Naive thymus-derived CD8-positive, alpha-beta T cell (primary cell): ENCODE results near the gene ZNF385D. TPM values are rescaled to one million over a fixed set of nuclear protein-coding genes. Genes with fewer than 3 reads are reported as not detected.

Source experiments
- ATAC-seq, 2 donors: fragments of 150-1000 bp; cut with Tn5 transposase in 1 of 2; sonication (Bioruptor Pico), chemical (Tn5 transposase) in 1 of 2; 1 replicate in 1 of 2; 2 replicates in 1 of 2; pipeline ENCODE4 v1.10.0; 2021; ENCODE audit warnings: mild to moderate bottlenecking in 2 of 2, moderate library complexity in 2 of 2
- POLR2A ChIA-PET: fragments of 350-600 bp; sonication (Branson Sonifier 250); formaldehyde crosslinking; loops from one replicate; lab custom pipeline; 2021; ENCODE audit warnings: antibody characterized with exemption; lab: Charles Lee
- DNase-seq, 10 donors: peaks; one replicate each; pipeline versions ENCODE4 v3.0.0 to v3.0.0-alpha.2; 2020 to 2022
- H3K27ac Mint-ChIP-seq, 10 donors: one replicate each; pipeline ENCODE4 v1.8.0; 2020 to 2022; ENCODE audit warnings: mild to moderate bottlenecking in 10 of 10, mixed read lengths in 10 of 10, moderate library complexity in 4 of 10, inconsistent platforms in 1 of 10
- H3K27me3 Mint-ChIP-seq, 5 donors: one replicate each; pipeline ENCODE4 v1.8.0; 2021 to 2022; ENCODE audit warnings: mixed read lengths in 5 of 5
- H3K36me3 Mint-ChIP-seq, 3 donors: one replicate each; pipeline ENCODE4 v1.8.0; 2020 to 2022; ENCODE audit warnings: mixed read lengths in 3 of 3, mild to moderate bottlenecking in 2 of 3, inconsistent platforms in 1 of 3
- H3K4me1 Mint-ChIP-seq, 4 donors: one replicate each; pipeline ENCODE4 v1.8.0; 2021 to 2022; ENCODE audit warnings: mixed read lengths in 4 of 4
- H3K4me3 Mint-ChIP-seq, 10 donors: one replicate each; pipeline ENCODE4 v1.8.0; 2020 to 2022; ENCODE audit warnings: mild to moderate bottlenecking in 10 of 10, mixed read lengths in 10 of 10, moderate library complexity in 6 of 10, inconsistent platforms in 1 of 10
- H3K9me3 Mint-ChIP-seq, 9 donors: one replicate each; pipeline ENCODE4 v1.8.0; 2020 to 2022; ENCODE audit warnings: mixed read lengths in 9 of 9, mild to moderate bottlenecking in 3 of 9, inconsistent platforms in 1 of 9, moderate library complexity in 1 of 9
- polyA plus RNA-seq, 3 donors: library from polyadenylated mRNA; unstranded; fragments of 300-500 nt; fragmentation: Illumina TruSeq; gene quantifications; one replicate each; pipeline ENCODE4 v1.2.3, GENCODE V29; 2021
- total RNA-seq, 8 experiments: library from RNA in 2 of 8; stranded (reverse) in 2 of 8; gene quantifications; one replicate each; pipeline ENCODE4 v1.2.3 and lab custom pipeline; 2021 to 2026

Gene ZNF385D
- total and polyA plus RNA-seq, 5 experiments from 2014 or later: not detected

DNA sequence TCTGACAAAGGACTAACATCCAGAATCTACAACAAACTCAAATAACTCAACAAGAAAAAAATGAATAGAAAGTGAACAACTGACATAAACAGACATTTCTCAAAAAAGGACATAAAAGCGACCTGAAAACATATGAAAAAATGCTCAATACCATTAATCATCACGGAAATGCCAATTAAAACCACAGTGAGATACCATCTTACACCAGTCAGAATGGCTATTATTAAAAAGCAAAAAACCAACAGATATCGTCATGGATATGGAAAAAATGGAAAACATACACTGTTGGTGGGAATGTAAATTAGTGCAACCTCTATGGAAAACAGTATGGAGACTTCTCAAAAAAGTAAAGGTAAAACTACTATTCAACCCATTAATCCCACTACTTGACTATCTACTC, 53.3 kb downstream of the ZNF385D start:
- H3K27me3 Mint-ChIP-seq: no peaks in the 10 kb centered on the region
- H3K9me3 Mint-ChIP-seq: peaks cover 0 to 21% (median 4%) of the 10 kb centered on the region in 9 donors
- no peaks in the 10 kb centered on the region for H3K4me1 Mint-ChIP-seq
- peaks cover 0 to 6% (median 0%) of the 10 kb centered on the region in 3 donors for H3K36me3 Mint-ChIP-seq
- POLR2A ChIA-PET: no interaction called here
- ATAC-seq: no peak
- no peak for DNase-seq
- H3K27ac Mint-ChIP-seq: no peak overlapping the region
- no peak overlapping the region for H3K4me3 Mint-ChIP-seq

GRCh38 chr3:21694506-21694905, 56.5 kb downstream of the ZNF385D start:
- Mint-ChIP-seq H3K27ac (no peak overlapping the region), H3K4me3 (no peak overlapping the region), H3K36me3 (peaks cover 0 to 10% (median 0%) of the 10 kb centered on the region in 3 donors), H3K4me1 (no peaks in the 10 kb centered on the region), H3K27me3 (no peaks in the 10 kb centered on the region), H3K9me3 (peaks cover 0 to 34% (median 10%) of the 10 kb centered on the region in 9 donors)
- no peak for ATAC-seq
- POLR2A ChIA-PET: no interaction called here
- DNase-seq: no peak

- Mint-ChIP-seq H3K36me3 (peaks cover 0 to 10% (median 0%) of the 10 kb centered on the region in 3 donors), H3K9me3 (peaks cover 0 to 30% (median 8%) of the 10 kb centered on the region in 9 donors), H3K4me3 (no peak overlapping the region), H3K27me3 (no peaks in the 10 kb centered on the region), H3K4me1 (no peaks in the 10 kb centered on the region), H3K27ac (no peak overlapping the region)
- ATAC-seq (no peak), DNase-seq (no peak)
- POLR2A ChIA-PET: no interaction called here
Observed at GRCh38 chr3:21691036-21691435, 60.0 kb downstream of the ZNF385D start.

DNA sequence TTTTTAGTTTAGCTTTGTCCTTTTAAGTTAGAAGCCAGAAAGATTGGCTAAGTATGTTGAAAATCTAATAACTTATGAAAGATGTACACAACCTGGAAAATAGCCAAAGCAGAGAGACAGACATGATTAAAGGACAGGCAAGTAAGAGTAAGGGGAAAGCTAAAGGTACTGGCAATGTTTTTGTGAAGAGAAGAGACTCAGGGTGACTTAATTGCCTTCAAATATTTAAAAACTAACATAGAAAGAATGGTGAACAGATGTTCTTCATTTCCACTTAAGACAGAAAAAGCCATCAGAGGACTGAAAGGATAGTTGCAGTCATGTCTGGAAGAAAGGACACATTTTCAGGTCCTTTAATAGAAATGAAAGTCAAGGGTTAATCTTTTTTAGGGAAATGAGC, 68.8 kb downstream of the ZNF385D start:
- Mint-ChIP-seq H3K36me3 (no peaks in the 10 kb centered on the region), H3K9me3 (peaks cover 0 to 33% (median 2%) of the 10 kb centered on the region in 9 donors), H3K4me3 (no peak overlapping the region), H3K27me3 (no peaks in the 10 kb centered on the region), H3K27ac (no peak overlapping the region), H3K4me1 (no peaks in the 10 kb centered on the region)
- POLR2A ChIA-PET: no interaction called here
- ATAC-seq (no peak), DNase-seq (no peak)

DNA sequence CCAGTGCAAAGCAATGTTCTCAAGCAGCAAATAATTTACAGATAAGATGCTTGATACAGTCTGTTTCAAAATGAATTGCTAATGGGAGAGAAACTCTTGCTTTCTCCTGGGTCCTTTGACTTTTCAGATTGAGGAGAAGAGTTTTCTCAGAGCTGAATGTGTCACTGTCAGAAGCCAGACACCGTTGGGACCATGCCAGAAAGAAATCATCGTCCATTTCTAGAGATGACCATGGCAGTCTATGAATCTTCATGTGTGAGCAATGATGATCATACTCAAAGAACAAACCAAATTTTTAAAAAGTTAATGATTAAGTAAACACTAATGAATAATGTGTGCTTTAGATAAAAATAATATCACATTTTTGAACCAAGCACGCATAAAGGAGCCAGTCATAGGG, 77.6 kb downstream of the ZNF385D start:
- Mint-ChIP-seq H3K9me3 (peaks cover 0 to 6% (median 0%) of the 10 kb centered on the region in 9 donors), H3K27ac (no peak overlapping the region), H3K27me3 (no peaks in the 10 kb centered on the region), H3K4me1 (no peaks in the 10 kb centered on the region), H3K4me3 (no peak overlapping the region), H3K36me3 (no peaks in the 10 kb centered on the region)
- DNase-seq: no peak
- no peak for ATAC-seq
- POLR2A ChIA-PET: no interaction called here

GRCh38 chr3:21672303-21672702, 78.7 kb downstream of the ZNF385D start:
- H3K36me3 Mint-ChIP-seq: no peaks in the 10 kb centered on the region
- H3K4me1 Mint-ChIP-seq: no peaks in the 10 kb centered on the region
- no peak overlapping the region for H3K4me3 Mint-ChIP-seq
- DNase-seq (no peak), ATAC-seq (no peak)
- H3K27ac Mint-ChIP-seq: no peak overlapping the region
- POLR2A ChIA-PET: no interaction called here
- H3K9me3 Mint-ChIP-seq: peaks cover 0 to 3% (median 0%) of the 10 kb centered on the region in 9 donors
- no peaks in the 10 kb centered on the region for H3K27me3 Mint-ChIP-seq

DNA sequence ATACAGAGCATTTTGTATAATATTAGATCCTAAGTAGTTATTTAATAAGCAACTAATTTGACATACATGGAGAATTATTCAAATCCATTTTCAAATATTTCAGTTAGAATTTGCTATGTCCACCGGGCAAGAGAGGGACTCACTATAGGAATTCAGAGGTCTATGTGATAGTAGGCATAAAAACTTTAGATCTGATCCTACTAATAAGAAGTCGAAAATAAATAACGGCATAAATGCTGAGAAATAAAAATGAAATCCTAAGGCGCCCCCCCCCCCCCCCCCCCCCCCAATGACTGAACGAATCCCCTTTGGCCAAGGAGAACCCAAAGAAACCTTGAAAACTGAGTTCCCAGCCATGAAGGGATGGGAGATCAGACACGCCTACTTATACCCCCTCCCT, 80.6 kb downstream of the ZNF385D start:
- no peaks in the 10 kb centered on the region for H3K36me3 Mint-ChIP-seq
- H3K4me1 Mint-ChIP-seq: no peaks in the 10 kb centered on the region
- no peak for ATAC-seq
- peaks cover 0 to 5% (median 0%) of the 10 kb centered on the region in 9 donors for H3K9me3 Mint-ChIP-seq
- POLR2A ChIA-PET: no interaction called here
- H3K27ac Mint-ChIP-seq: no peak overlapping the region
- no peaks in the 10 kb centered on the region for H3K27me3 Mint-ChIP-seq
- DNase-seq: no peak
- H3K4me3 Mint-ChIP-seq: no peak overlapping the region

DNA sequence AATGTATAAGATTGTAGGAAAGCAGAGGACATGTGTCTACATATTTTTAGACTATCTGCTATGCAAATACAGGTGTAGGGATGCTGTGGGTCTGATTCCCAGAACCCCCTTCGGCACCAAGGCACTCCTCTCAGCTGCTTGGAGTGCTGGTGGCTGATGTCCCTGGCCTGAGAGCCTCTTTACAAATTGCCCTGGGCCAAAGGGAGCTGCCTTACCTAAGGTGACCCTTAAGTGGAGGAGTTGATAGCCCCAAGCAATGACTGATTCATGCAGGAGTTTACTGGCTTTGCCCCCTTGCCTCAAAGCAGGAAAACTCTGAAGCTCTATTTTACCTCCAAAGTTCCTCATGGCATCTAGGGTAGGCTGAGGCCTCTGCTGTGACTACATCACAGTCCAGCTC, 83.0 kb downstream of the ZNF385D start:
- DNase-seq (no peak), ATAC-seq (no peak)
- H3K36me3 Mint-ChIP-seq: no peaks in the 10 kb centered on the region
- H3K4me3 Mint-ChIP-seq: no peak overlapping the region
- H3K27ac Mint-ChIP-seq: no peak overlapping the region
- H3K9me3 Mint-ChIP-seq: peaks cover 0 to 9% (median 2%) of the 10 kb centered on the region in 9 donors
- H3K4me1 Mint-ChIP-seq: peaks cover 0 to 1% (median 0%) of the 10 kb centered on the region in 4 donors
- H3K27me3 Mint-ChIP-seq: no peaks in the 10 kb centered on the region
- POLR2A ChIA-PET: interaction anchor here (0.6 kb wide), 1 partner anchor 17 kb away, joined by 9 read pairs; no protein-coding TSS in a partner anchor

- H3K27ac Mint-ChIP-seq: no peak overlapping the region
- H3K27me3 Mint-ChIP-seq: no peaks in the 10 kb centered on the region
- peaks cover 0 to 20% (median 2%) of the 10 kb centered on the region in 9 donors for H3K9me3 Mint-ChIP-seq
- POLR2A ChIA-PET: no interaction called here
- ATAC-seq (no peak), DNase-seq (no peak)
- peaks cover 0 to 1% (median 0%) of the 10 kb centered on the region in 4 donors for H3K4me1 Mint-ChIP-seq
- H3K36me3 Mint-ChIP-seq: no peaks in the 10 kb centered on the region
- no peak overlapping the region for H3K4me3 Mint-ChIP-seq
Observed at GRCh38 chr3:21665444-21666100, 85.4 kb downstream of the ZNF385D start.

DNA sequence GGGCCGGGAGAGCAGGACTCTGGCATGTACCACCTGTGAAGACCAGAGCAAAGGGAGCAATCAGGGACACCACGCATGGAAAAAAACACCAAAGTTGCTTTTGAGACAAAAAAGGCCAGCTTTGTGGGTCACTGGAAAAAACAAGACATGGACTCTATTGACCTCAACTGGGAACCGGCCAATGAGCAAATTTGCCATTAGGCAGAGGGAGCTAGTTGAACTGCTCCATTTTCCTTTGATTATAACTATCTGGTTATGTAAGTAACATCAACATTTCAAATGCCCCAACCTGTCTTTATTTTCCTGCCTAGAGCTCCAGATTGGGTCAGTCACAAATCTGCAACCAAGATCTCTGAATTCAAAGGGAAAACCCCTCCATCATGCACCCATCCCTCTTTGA, 86.0 kb downstream of the ZNF385D start:
- Mint-ChIP-seq H3K4me1 (peaks cover 0 to 1% (median 0%) of the 10 kb centered on the region in 4 donors), H3K4me3 (no peak overlapping the region), H3K27me3 (no peaks in the 10 kb centered on the region), H3K9me3 (peaks cover 0 to 20% (median 7%) of the 10 kb centered on the region in 9 donors), H3K27ac (no peak overlapping the region), H3K36me3 (no peaks in the 10 kb centered on the region)
- ATAC-seq: no peak
- POLR2A ChIA-PET: no interaction called here
- DNase-seq: no peak

DNA sequence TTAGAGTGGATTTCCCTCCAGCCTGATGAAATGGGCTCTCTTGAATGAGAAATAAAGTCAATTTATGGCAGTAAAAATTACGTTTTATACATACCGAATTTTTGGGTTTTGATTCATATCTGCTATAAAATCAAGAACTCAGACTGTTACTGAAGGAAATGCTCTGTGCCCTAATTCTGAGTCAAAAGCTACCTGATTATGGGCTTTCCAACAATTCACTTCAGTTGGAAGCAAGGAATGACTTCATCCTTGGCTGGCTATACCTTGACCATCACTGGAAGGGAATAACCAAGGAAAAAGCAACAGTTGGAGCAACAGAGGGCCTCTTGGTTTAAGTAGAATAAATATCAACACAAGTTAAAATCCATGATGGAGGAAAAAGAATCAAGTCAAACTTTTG, 88.6 kb downstream of the ZNF385D start:
- no peak overlapping the region for H3K27ac Mint-ChIP-seq
- H3K27me3 Mint-ChIP-seq: no peaks in the 10 kb centered on the region
- ATAC-seq: no peak
- peaks cover 0 to 1% (median 0%) of the 10 kb centered on the region in 4 donors for H3K4me1 Mint-ChIP-seq
- POLR2A ChIA-PET: no interaction called here
- no peak for DNase-seq
- peaks cover 0 to 25% (median 7%) of the 10 kb centered on the region in 9 donors for H3K9me3 Mint-ChIP-seq
- H3K36me3 Mint-ChIP-seq: no peaks in the 10 kb centered on the region
- H3K4me3 Mint-ChIP-seq: no peak overlapping the region

- no peaks in the 10 kb centered on the region for H3K36me3 Mint-ChIP-seq
- peaks cover 0 to 14% (median 2%) of the 10 kb centered on the region in 9 donors for H3K9me3 Mint-ChIP-seq
- DNase-seq (no peak), ATAC-seq (no peak)
- no peaks in the 10 kb centered on the region for H3K4me1 Mint-ChIP-seq
- no peak overlapping the region for H3K27ac Mint-ChIP-seq
- no peak overlapping the region for H3K4me3 Mint-ChIP-seq
- H3K27me3 Mint-ChIP-seq: no peaks in the 10 kb centered on the region
- POLR2A ChIA-PET: no interaction called here
Observed at GRCh38 chr3:21654662-21655061, 96.3 kb downstream of the ZNF385D start.

- ATAC-seq: no peak
- POLR2A ChIA-PET: no interaction called here
- Mint-ChIP-seq H3K27ac (no peak overlapping the region), H3K9me3 (peaks cover 0 to 12% (median 0%) of the 10 kb centered on the region in 9 donors), H3K27me3 (no peaks in the 10 kb centered on the region), H3K4me1 (no peaks in the 10 kb centered on the region), H3K36me3 (no peaks in the 10 kb centered on the region), H3K4me3 (no peak overlapping the region)
- DNase-seq: no peak
Observed at GRCh38 chr3:21654241-21654640, 96.8 kb downstream of the ZNF385D start.

- H3K9me3 Mint-ChIP-seq: peaks cover 0 to 12% (median 0%) of the 10 kb centered on the region in 9 donors
- ATAC-seq: no peak
- H3K36me3 Mint-ChIP-seq: no peaks in the 10 kb centered on the region
- DNase-seq: no peak
- H3K4me3 Mint-ChIP-seq: no peak overlapping the region
- no peaks in the 10 kb centered on the region for H3K4me1 Mint-ChIP-seq
- H3K27ac Mint-ChIP-seq: no peak overlapping the region
- POLR2A ChIA-PET: no interaction called here
- H3K27me3 Mint-ChIP-seq: peaks cover 0 to 4% (median 0%) of the 10 kb centered on the region in 5 donors
Observed at GRCh38 chr3:21649519-21649918, 101.5 kb downstream of the ZNF385D start.
